Upper lobe of right lung (tissue), 1 donor: ENCODE results near the gene SLC18A3. TPM values are rescaled to one million over a fixed set of nuclear protein-coding genes. Genes with fewer than 3 reads are reported as not detected.

Experiments used
- ATAC-seq: fragments of 200-7000 bp; cut with Tn5 transposase; one replicate; pipeline ENCODE4 v1.9.1; 2020; ENCODE audit warnings: mild to moderate bottlenecking, moderate library complexity
- DNase-seq: peaks from one replicate; pipeline ENCODE4 v3.0.0-alpha.2; 2020
- H3K27ac ChIP-seq: fragments of 200-600 bp; one replicate; pipeline ENCODE4 v1.8.0; 2022
- H3K27me3 ChIP-seq: fragments of 200-600 bp; one replicate; pipeline ENCODE4 v1.8.0; 2022; ENCODE audit warnings: mild to moderate bottlenecking
- H3K36me3 ChIP-seq: fragments of 200-600 bp; one replicate; pipeline ENCODE4 v1.8.0; 2022
- H3K4me1 ChIP-seq: fragments of 200-600 bp; one replicate; pipeline ENCODE4 v1.8.0; 2022
- H3K4me3 ChIP-seq: fragments of 200-600 bp; one replicate; pipeline ENCODE4 v1.8.0; 2022; ENCODE audit warnings: mild to moderate bottlenecking
- H3K9me3 ChIP-seq: fragments of 200-600 bp; one replicate; pipeline ENCODE4 v1.8.0; 2022
- intact Hi-C: fragments of 100-400 bp; cut with DNase I; formaldehyde crosslinking; loops from one replicate; pipeline ENCODE4 v1.11.0; 2022
- total RNA-seq: library from RNA; stranded (reverse); fragmentation: NEBNext Ultra II Directional; extraction: Animal tissue kit (Norgen Biotek cat#: 25700); gene quantifications from one replicate; pipeline ENCODE4 v1.2.1, GENCODE V29; 2021
- TF ChIP-seq, protein P1 (sequence below): fragments of 200-600 bp; IDR thresholded peaks from one replicate; pipeline ENCODE4 v1.8.0; 2022; ENCODE audit warnings: antibody characterized with exemption
- donor health status: DM: no; HTN: yes; CAD: no; lungs with severe emphysema.

SLC18A3 gene
- total RNA-seq, 1 donor from 2014 or later: not detected

DNA sequence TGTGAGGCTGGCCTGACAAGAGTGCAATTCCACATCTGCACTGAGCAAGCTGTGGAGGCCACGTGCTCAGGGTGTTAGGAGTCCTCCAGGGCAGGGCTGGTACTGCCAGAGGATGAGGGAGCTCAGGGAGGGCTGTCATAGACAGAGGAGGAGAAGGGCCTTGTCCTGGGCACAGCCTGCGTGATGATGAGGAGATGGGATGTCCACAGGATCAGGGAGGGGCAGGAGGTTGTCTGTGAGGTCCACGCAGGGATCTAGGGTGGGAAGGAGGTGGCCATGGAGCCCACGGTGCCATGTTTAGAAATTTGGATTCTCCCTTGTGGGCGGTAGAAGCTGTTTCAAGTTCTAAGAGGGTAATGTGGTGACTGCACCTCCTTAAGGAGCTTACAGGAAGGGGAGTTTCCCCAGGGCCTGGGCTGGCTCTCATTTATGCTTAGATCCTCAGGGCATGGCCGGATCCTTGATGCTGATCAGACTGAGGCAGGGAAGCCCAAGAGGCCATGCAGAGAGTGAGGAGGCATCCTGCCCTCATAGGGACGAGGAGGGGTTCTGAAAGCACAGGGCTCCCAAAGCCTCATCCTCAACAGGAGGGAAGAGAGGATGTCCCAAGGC is 34.0 kb downstream of the SLC18A3 start:
- intact Hi-C loops: no loop called here
- Histone ChIP-seq H3K9me3 (no peaks in the 10 kb centered on the region), H3K4me3 (no peak overlapping the region), H3K36me3 (no peaks in the 10 kb centered on the region), H3K27ac (no peak overlapping the region), H3K4me1 (no peaks in the 10 kb centered on the region), H3K27me3 (peaks cover 10% of the 10 kb centered on the region)
- peak; percentile 22 for DNase-seq
- ATAC-seq: no peak
- TF ChIP-seq, protein P1, sequence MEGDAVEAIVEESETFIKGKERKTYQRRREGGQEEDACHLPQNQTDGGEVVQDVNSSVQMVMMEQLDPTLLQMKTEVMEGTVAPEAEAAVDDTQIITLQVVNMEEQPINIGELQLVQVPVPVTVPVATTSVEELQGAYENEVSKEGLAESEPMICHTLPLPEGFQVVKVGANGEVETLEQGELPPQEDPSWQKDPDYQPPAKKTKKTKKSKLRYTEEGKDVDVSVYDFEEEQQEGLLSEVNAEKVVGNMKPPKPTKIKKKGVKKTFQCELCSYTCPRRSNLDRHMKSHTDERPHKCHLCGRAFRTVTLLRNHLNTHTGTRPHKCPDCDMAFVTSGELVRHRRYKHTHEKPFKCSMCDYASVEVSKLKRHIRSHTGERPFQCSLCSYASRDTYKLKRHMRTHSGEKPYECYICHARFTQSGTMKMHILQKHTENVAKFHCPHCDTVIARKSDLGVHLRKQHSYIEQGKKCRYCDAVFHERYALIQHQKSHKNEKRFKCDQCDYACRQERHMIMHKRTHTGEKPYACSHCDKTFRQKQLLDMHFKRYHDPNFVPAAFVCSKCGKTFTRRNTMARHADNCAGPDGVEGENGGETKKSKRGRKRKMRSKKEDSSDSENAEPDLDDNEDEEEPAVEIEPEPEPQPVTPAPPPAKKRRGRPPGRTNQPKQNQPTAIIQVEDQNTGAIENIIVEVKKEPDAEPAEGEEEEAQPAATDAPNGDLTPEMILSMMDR: no peak

DNA sequence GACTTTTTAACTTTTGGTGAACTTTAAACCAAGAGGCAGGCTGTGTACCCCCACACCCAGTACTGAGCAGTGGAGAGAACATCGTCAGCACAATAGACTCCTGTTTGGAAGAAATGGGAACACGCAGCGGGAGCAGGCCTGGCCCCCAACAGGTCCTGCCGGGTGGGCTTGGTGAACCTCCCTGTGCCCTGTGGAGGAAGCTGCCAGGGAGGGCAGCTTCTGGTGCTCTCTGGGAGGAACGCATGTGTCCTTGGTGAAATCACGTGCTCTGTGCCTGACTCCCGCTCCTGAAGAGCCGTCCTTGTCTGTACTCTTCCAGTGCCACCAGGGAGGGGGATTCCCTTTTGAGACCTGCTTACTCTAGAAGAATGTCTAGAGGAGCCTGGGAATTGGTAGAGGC is 35.3 kb downstream of the SLC18A3 start:
- TF ChIP-seq, protein P1: no peak
- Histone ChIP-seq H3K4me1 (no peaks in the 10 kb centered on the region), H3K9me3 (no peaks in the 10 kb centered on the region), H3K27me3 (peaks cover 4% of the 10 kb centered on the region), H3K36me3 (no peaks in the 10 kb centered on the region), H3K4me3 (no peak overlapping the region), H3K27ac (no peak overlapping the region)
- intact Hi-C loops: no loop called here
- ATAC-seq: no peak
- DNase-seq: peak; percentile 18

DNA sequence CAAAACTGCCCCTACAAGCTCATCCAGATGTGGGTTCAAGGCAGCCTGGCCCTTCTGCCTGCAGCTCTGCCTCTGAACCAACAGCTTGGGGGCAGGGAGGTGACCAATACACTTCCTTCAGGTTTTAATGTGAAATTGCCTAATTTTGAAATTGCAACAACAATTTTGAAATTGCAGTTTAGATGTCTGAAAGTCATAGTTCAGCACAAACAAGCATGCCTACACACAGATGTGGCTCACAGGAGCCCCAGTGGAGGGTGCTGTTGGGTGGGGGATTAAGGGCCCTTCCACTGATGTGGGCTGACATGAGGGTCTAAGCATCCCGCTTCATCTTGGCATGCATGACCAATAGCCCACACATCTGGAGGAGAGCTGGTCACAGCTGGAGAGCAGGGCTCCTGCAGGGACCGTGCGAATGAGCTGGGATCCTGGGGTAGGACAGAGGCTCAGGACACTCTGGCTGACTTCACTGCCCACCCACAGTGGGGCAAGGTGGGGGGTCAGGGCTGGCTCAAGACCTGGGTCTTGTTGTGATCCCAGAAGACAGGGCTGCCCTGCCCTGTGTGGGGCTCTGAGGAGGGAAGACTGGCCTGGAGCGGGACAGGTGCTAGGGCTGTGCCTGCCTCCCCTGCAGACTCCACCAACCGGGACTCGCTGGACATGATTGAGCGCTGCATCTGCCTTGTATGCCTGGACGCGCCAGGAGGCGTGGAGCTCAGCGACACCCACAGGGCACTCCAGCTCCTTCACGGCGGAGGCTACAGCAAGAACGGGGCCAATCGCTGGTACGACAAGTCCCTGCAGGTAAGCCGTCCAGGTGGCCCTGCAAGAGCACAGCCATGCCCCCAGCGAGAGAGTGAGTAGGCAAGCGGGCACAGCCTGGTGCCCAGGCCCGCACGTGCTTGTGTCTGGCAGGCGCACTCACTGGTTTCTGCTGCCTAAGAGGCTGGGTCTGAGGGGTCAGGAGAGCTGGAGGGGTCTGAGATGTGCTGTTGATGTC is 36.1 kb downstream of the SLC18A3 start:
- DNase-seq: peak; percentile 52
- no peak for ATAC-seq
- no peak overlapping the region for H3K27ac ChIP-seq
- no peaks in the 10 kb centered on the region for H3K4me1 ChIP-seq
- H3K36me3 ChIP-seq: no peaks in the 10 kb centered on the region
- intact Hi-C loops: no loop called here
- H3K9me3 ChIP-seq: no peaks in the 10 kb centered on the region
- TF ChIP-seq, protein P1: no peak
- H3K4me3 ChIP-seq: no peak overlapping the region
- H3K27me3 ChIP-seq: peaks cover 4% of the 10 kb centered on the region

DNA sequence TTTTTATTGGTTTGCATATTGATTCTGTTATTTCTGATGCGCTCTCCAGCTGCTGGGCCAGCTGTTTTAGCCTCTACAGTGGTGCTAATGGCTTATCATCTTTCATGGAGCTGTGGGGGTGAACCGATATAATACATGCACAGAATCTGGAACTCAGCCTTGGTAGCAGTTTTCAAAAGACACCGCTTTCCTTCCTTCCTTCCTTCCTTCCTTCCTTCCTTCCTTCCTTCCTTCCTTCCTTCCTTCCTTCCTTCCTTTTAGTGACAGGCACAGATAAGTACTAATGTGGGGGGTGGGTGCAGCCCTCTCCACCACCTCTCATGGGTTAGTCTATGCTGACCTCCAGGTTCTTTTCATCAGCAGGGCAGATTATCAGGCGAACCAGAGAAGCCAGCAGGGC is 37.4 kb downstream of the SLC18A3 start:
- Histone ChIP-seq H3K27ac (no peak overlapping the region), H3K4me1 (no peaks in the 10 kb centered on the region), H3K27me3 (peaks cover 4% of the 10 kb centered on the region), H3K4me3 (no peak overlapping the region), H3K9me3 (no peaks in the 10 kb centered on the region), H3K36me3 (no peaks in the 10 kb centered on the region)
- DNase-seq (no peak), ATAC-seq (no peak)
- TF ChIP-seq, protein P1: no peak
- intact Hi-C loops: no loop called here

DNA sequence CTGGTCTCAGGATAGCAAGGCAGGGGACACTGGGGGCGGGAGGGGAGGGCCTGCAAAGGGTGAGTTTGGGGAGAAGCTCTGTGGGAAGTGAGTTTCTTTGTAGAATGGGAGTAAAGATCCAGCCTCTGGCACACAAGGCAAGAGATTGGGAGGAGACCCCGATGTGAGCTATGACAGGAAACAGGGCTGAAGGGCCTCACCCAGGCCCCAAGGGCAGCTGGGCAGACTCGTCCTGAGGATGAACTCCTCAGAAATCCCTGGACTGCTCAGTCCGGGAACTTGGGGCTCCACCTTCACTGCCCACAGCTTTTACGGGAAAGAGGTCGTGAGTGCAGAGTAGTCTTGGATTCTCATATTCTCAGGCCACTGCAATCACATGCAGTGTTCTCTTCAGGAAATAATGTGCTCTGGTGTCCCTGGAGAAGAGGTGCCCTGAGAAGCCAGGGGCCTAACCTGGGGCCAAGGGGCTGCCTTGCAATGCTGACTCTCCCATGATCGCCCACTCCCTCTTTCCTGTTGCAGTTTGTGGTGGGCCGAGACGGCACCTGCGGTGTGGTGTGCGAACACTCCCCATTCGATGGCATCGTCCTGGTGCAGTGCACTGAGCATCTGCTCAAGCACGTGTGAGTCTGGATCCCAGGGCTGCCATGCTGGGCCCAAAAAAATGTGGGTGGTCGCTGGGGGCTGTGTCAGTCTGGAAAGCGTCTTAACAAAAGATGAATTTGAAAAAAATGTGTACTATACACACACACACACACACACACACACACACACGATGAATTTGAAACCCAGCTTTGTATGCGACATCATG is 38.1 kb downstream of the SLC18A3 start:
- Histone ChIP-seq H3K9me3 (no peaks in the 10 kb centered on the region), H3K27me3 (peaks cover 9% of the 10 kb centered on the region), H3K36me3 (no peaks in the 10 kb centered on the region), H3K4me3 (no peak overlapping the region), H3K4me1 (no peaks in the 10 kb centered on the region), H3K27ac (no peak overlapping the region)
- no peak for ATAC-seq
- intact Hi-C loops: no loop called here
- no peak for DNase-seq
- TF ChIP-seq, protein P1: no peak
